NCI-H748 treated with DMSO at 0.1 percent for 48 hours (cell line): ENCODE data around the gene PHRF1.
A peak's percentile ranks its signal among the peaks of the same experiment; 100 is the strongest.

ENCODE experiments used
- DNase-seq: peaks from one replicate; lab custom pipeline; 2025; lab: John Stamatoyannopoulos, UW

The PHRF1 gene

GRCh38 chr11:556662-557256 lies 19.5 kb upstream of the PHRF1 start:
- no peak for DNase-seq

GRCh38 chr11:557328-558132 lies 18.7 kb upstream of the PHRF1 start:
- DNase-seq = no peak

GRCh38 chr11:558503-558902 lies 17.8 kb upstream of the PHRF1 start:
- DNase-seq = no peak

GRCh38 chr11:559020-559620 lies 17.1 kb upstream of the PHRF1 start:
- no peak for DNase-seq

- DNase-seq = no peak
Measured at GRCh38 chr11:559712-560304, 16.5 kb upstream of the PHRF1 start.

- DNase-seq = peak; percentile 78
Measured at GRCh38 chr11:560305-561147, 15.7 kb upstream of the PHRF1 start, which contains the start of the genes LMNTD2 and RASSF7. Gene LMNTD2 (minus strand): TSS chr11:560738. CDS start chr11:560716, 22 bp downstream. Gene RASSF7 (plus strand): TSS chr11:560970. CDS start chr11:561769, 799 bp downstream.

- DNase-seq = no peak
Measured at GRCh38 chr11:561148-562003, 14.9 kb upstream of the PHRF1 start.

GRCh38 chr11:562046-562645 lies 14.1 kb upstream of the PHRF1 start:
- no peak for DNase-seq

- no peak for DNase-seq
Measured at GRCh38 chr11:563066-563811, 13.0 kb upstream of the PHRF1 start.

- no peak for DNase-seq
Measured at GRCh38 chr11:563812-564578, 12.3 kb upstream of the PHRF1 start.

- DNase-seq = no peak
Measured at GRCh38 chr11:565921-566509, 10.3 kb upstream of the PHRF1 start.

- no peak for DNase-seq
Measured at GRCh38 chr11:567011-567628, 9.2 kb upstream of the PHRF1 start.

GRCh38 chr11:567629-568292 lies 8.5 kb upstream of the PHRF1 start:
- no peak for DNase-seq

- peak; percentile 84 for DNase-seq
Measured at GRCh38 chr11:568306-569157, 7.7 kb upstream of the PHRF1 start.

- no peak for DNase-seq
Measured at GRCh38 chr11:569158-569885, 6.9 kb upstream of the PHRF1 start.

- no peak for DNase-seq
Measured at GRCh38 chr11:571802-572185, 4.5 kb upstream of the PHRF1 start.
